Testis (tissue), 2 donors: ENCODE data around the gene MAP7D1.

ENCODE experiments used
- CTCF ChIP-seq, 3 experiments: fragments of 450-650 bp in 2 of 3; fragments of 200-600 bp in 1 of 3; sonication (generic) in 1 of 3; IDR thresholded peaks; one replicate each; pipeline ENCODE4 v1.5.1; 2016 to 2019; ENCODE audit warnings: antibody characterized with exemption in 3 of 3, mild to moderate bottlenecking in 2 of 3, moderate library complexity in 1 of 3
- POLR2A ChIP-seq: fragments of 450-650 bp; IDR thresholded peaks from one replicate; pipeline ENCODE4 v1.6.1; 2017; ENCODE audit warnings: antibody characterized with exemption, mild to moderate bottlenecking, moderate library complexity

GRCh38 chr1:36115931-36116330 is 40.0 kb upstream of the MAP7D1 start:
- TF ChIP-seq CTCF (IDR thresholded peaks at IDR 0.05) (no peak), POLR2A (no peak)
